Gastroesophageal sphincter (tissue), 3 donors: ENCODE results near the gene SHOC2.

Experiments
- CTCF ChIP-seq, 4 experiments: fragments of 200-600 bp in 2 of 4; fragments of 450-650 bp in 2 of 4; sonication (generic) in 1 of 4; IDR thresholded peaks; one replicate each; pipeline ENCODE4 v1.5.1; 2017 to 2019; ENCODE audit warnings: antibody characterized with exemption in 4 of 4, mild to moderate bottlenecking in 2 of 4, moderate library complexity in 2 of 4
- POLR2A ChIP-seq, 2 donors: fragments of 450-650 bp; IDR thresholded peaks; one replicate each; pipeline ENCODE4 v1.6.1; 2017; ENCODE audit warnings: antibody characterized with exemption in 2 of 2, mild to moderate bottlenecking in 2 of 2, moderate library complexity in 1 of 2
- POLR2AphosphoS5 ChIP-seq: sonication (generic); formaldehyde crosslinking; IDR thresholded peaks from one replicate; pipeline ENCODE4 v1.6.1; 2017; ENCODE audit warnings: antibody characterized with exemption

DNA sequence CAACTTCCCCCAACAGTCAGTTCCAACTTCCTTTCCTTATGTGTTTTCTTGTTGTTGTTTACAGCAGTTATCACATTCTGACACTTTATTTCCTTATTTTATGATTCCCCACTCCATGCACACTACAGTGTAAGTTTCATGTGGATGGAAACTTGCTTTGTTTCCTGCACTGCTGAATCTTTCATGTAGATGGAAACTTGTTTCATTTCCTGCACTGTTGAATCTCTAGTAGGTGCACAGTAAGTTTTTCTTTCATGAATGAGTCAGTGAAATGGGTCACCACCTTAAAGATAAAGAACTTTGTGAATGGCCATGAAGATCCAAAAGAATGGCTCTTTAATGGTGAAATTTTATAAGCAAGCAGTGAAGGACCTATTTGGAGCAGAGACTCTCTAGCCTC lies 61.4 kb downstream of the SHOC2 start:
- no peak for TF ChIP-seq CTCF (IDR thresholded peaks at IDR 0.05)
- no peak for TF ChIP-seq POLR2AphosphoS5
- TF ChIP-seq POLR2A (IDR thresholded peaks at IDR 0.05), result no peak
